HK-2 (cell line): Measurements from ENCODE around the gene KRT2.
"Not testable (repeated sequence)": the region's sequence is repeated elsewhere in the genome, so short reads cannot be mapped to it uniquely, and the experiment has no call there.

Experiments
- DNase-seq: peaks from one replicate; pipeline ENCODE4 v3.0.0-alpha.2; 2018; ENCODE audit not compliant: unreplicated experiment

The KRT2 gene

GRCh38 chr12:52684431-52684830 is 32.4 kb upstream of the KRT2 start:
- no peak for DNase-seq

GRCh38 chr12:52683575-52684300 is 31.7 kb upstream of the KRT2 start:
- DNase-seq = no peak

GRCh38 chr12:52682938-52683574 is 31.0 kb upstream of the KRT2 start:
- no peak for DNase-seq

GRCh38 chr12:52682381-52682660 is 30.3 kb upstream of the KRT2 start:
- DNase-seq = no peak

- no peak for DNase-seq
Observed at GRCh38 chr12:52681526-52682380, 29.7 kb upstream of the KRT2 start.

- no peak for DNase-seq
Observed at GRCh38 chr12:52680363-52680762, 28.4 kb upstream of the KRT2 start, which contains the start of gene KRT1. Gene KRT1 (minus strand): TSS chr12:52680407. CDS start chr12:52680348, 59 bp downstream.

- no peak for DNase-seq
Observed at GRCh38 chr12:52679875-52680274, 27.9 kb upstream of the KRT2 start.

GRCh38 chr12:52677671-52678070 is 25.7 kb upstream of the KRT2 start:
- DNase-seq = no peak

- no peak for DNase-seq
Observed at GRCh38 chr12:52677126-52677525, 25.1 kb upstream of the KRT2 start.

GRCh38 chr12:52676163-52676562 is 24.2 kb upstream of the KRT2 start:
- no peak for DNase-seq

GRCh38 chr12:52675301-52675701 is 23.3 kb upstream of the KRT2 start:
- no peak for DNase-seq

GRCh38 chr12:52674433-52674775 is 22.4 kb upstream of the KRT2 start:
- no peak for DNase-seq

- no peak for DNase-seq
Observed at GRCh38 chr12:52673713-52674432, 21.9 kb upstream of the KRT2 start.

GRCh38 chr12:52673217-52673616 is 21.2 kb upstream of the KRT2 start:
- no peak for DNase-seq

GRCh38 chr12:52672321-52672933 is 20.4 kb upstream of the KRT2 start:
- no peak for DNase-seq

- DNase-seq = no peak
Observed at GRCh38 chr12:52670961-52671360, 18.9 kb upstream of the KRT2 start.

GRCh38 chr12:52670506-52670905 is 18.5 kb upstream of the KRT2 start:
- DNase-seq = no peak

- not testable (repeated sequence) for DNase-seq
Observed at GRCh38 chr12:52669941-52670340, 17.9 kb upstream of the KRT2 start.

- DNase-seq = no peak
Observed at GRCh38 chr12:52669426-52669825, 17.4 kb upstream of the KRT2 start.

GRCh38 chr12:52667931-52668330 is 15.9 kb upstream of the KRT2 start:
- DNase-seq = no peak

- no peak for DNase-seq
Observed at GRCh38 chr12:52667509-52667908, 15.5 kb upstream of the KRT2 start.

- no peak for DNase-seq
Observed at GRCh38 chr12:52666471-52666870, 14.5 kb upstream of the KRT2 start.
